Gastroesophageal sphincter (tissue), 4 donors: ENCODE measurements around the gene RNF146. TPM values are rescaled to one million over a fixed set of nuclear protein-coding genes. Genes with fewer than 3 reads are reported as not detected.

Experiments used
- ATAC-seq: fragments of 150-250 bp; one replicate; pipeline ENCODE4 v1.9.1; 2016; ENCODE audit warnings: mild to moderate bottlenecking, moderate library complexity
- H3K27ac ChIP-seq, 4 donors: fragments of 200-600 bp; sonication (generic) in 3 of 4; 1 replicate in 3 of 4; 2 replicates in 1 of 4; pipeline ENCODE4 v1.5.1; 2016 to 2019
- H3K27me3 ChIP-seq: fragments of 200-600 bp; sonication (generic); one replicate; pipeline ENCODE4 v1.5.1; 2019
- H3K36me3 ChIP-seq, 2 donors: fragments of 200-600 bp; sonication (generic); one replicate each; pipeline ENCODE4 v1.5.1; 2019; ENCODE audit warnings: control low read depth in 1 of 2
- H3K4me1 ChIP-seq, 3 donors: fragments of 200-600 bp; sonication (generic); 1 replicate in 2 of 3; 2 replicates in 1 of 3; pipeline ENCODE4 v1.5.1; 2016 to 2019; ENCODE audit warnings: control low read depth in 2 of 3
- H3K4me3 ChIP-seq, 2 donors: fragments of 200-600 bp; sonication (generic); one replicate each; pipeline ENCODE4 v1.5.1; 2019; ENCODE audit warnings: mild to moderate bottlenecking in 1 of 2, moderate library complexity in 1 of 2
- H3K9me3 ChIP-seq, 3 donors: fragments of 200-600 bp; sonication (generic); one replicate each; pipeline ENCODE4 v1.5.1; 2017 to 2019; ENCODE audit warnings: control low read depth in 2 of 3
- CTCF ChIP-seq, 4 experiments: fragments of 200-600 bp in 2 of 4; fragments of 450-650 bp in 2 of 4; sonication (generic) in 1 of 4; IDR thresholded peaks; one replicate each; pipeline ENCODE4 v1.5.1; 2017 to 2019; ENCODE audit warnings: antibody characterized with exemption in 4 of 4, mild to moderate bottlenecking in 2 of 4, moderate library complexity in 2 of 4
- EP300 ChIP-seq: sonication (generic); formaldehyde crosslinking; IDR thresholded peaks from one replicate; pipeline ENCODE4 v1.6.1; 2017; ENCODE audit warnings: antibody characterized with exemption, mild to moderate bottlenecking
- POLR2A ChIP-seq, 2 donors: fragments of 450-650 bp; IDR thresholded peaks; one replicate each; pipeline ENCODE4 v1.6.1; 2017; ENCODE audit warnings: antibody characterized with exemption in 2 of 2, mild to moderate bottlenecking in 2 of 2, moderate library complexity in 1 of 2
- POLR2AphosphoS5 ChIP-seq: sonication (generic); formaldehyde crosslinking; IDR thresholded peaks from one replicate; pipeline ENCODE4 v1.6.1; 2017; ENCODE audit warnings: antibody characterized with exemption
- WGBS, 2 donors: methylation state at CpG; one replicate each; pipeline ENCODE4 v1.1.5; 2018; ENCODE audit warnings: low coverage in 1 of 2; 5-methylcytosine and 5-hydroxymethylcytosine counted together
- total RNA-seq, 4 donors: library from RNA; depleted of rRNA; stranded (reverse); fragments of >200 nt; gene quantifications; one replicate each; pipeline ENCODE4 v1.1.0, GENCODE V29; 2016

Gene RNF146
- total RNA-seq, 4 donors from 2014 or later: 53.4 to 88.9 (median 65.8) TPM

GRCh38 chr6:127297502-127298070 is 30.9 kb downstream of the RNF146 start:
- no peak for TF ChIP-seq EP300
- TF ChIP-seq POLR2AphosphoS5: no peak
- TF ChIP-seq POLR2A (IDR thresholded peaks at IDR 0.05): no peak
- TF ChIP-seq CTCF (IDR thresholded peaks at IDR 0.05): no peak
- H3K9me3 ChIP-seq: no peaks in the 10 kb centered on the region
- no peak overlapping the region for H3K27ac ChIP-seq
- peaks cover 6 to 31% (median 6%) of the 10 kb centered on the region in 3 donors for H3K4me1 ChIP-seq
- no peak for ATAC-seq
- 83 to 95% methylated on average over 2 to 3 of the region's 4 CpGs for WGBS, 2 donors
- H3K4me3 ChIP-seq: no peak overlapping the region
- H3K36me3 ChIP-seq: peaks cover 0 to 5% of the 10 kb centered on the region in 2 donors
- no peaks in the 10 kb centered on the region for H3K27me3 ChIP-seq

GRCh38 chr6:127298475-127298874 is 31.8 kb downstream of the RNF146 start:
- 58 to 80% methylated on average over 2 of the region's 2 CpGs for WGBS, 2 donors
- Histone ChIP-seq H3K4me3 (no peak overlapping the region), H3K27ac (no peak overlapping the region), H3K4me1 (peaks cover 6 to 40% (median 6%) of the 10 kb centered on the region in 3 donors), H3K36me3 (peaks cover 0 to 5% of the 10 kb centered on the region in 2 donors), H3K9me3 (no peaks in the 10 kb centered on the region), H3K27me3 (no peaks in the 10 kb centered on the region)
- no peak for TF ChIP-seq POLR2AphosphoS5
- no peak for TF ChIP-seq POLR2A (IDR thresholded peaks at IDR 0.05)
- no peak for TF ChIP-seq EP300
- TF ChIP-seq CTCF (IDR thresholded peaks at IDR 0.05): no peak
- no peak for ATAC-seq

GRCh38 chr6:127299522-127300240 is 33.0 kb downstream of the RNF146 start:
- Histone ChIP-seq H3K9me3 (no peaks in the 10 kb centered on the region), H3K27me3 (no peaks in the 10 kb centered on the region), H3K36me3 (peaks cover 0 to 5% of the 10 kb centered on the region in 2 donors), H3K27ac (peak overlapping the region in 2 of 4 donors; percentile 21 to 26), H3K4me3 (no peak overlapping the region), H3K4me1 (peaks cover 6 to 43% (median 6%) of the 10 kb centered on the region in 3 donors)
- TF ChIP-seq POLR2AphosphoS5: no peak
- no peak for TF ChIP-seq CTCF (IDR thresholded peaks at IDR 0.05)
- TF ChIP-seq EP300: no peak
- TF ChIP-seq POLR2A (IDR thresholded peaks at IDR 0.05): no peak
- WGBS, 2 donors: 69 to 71% methylated on average over 4 of the region's 4 CpGs
- ATAC-seq: no peak

- no peak for TF ChIP-seq CTCF (IDR thresholded peaks at IDR 0.05)
- TF ChIP-seq EP300: no peak
- TF ChIP-seq POLR2AphosphoS5: no peak
- no peak for TF ChIP-seq POLR2A (IDR thresholded peaks at IDR 0.05)
- peak overlapping the region in 3 of 4 donors; percentile 0 to 26 (median 21) for H3K27ac ChIP-seq
- peaks cover 0 to 5% of the 10 kb centered on the region in 2 donors for H3K36me3 ChIP-seq
- ATAC-seq: peak; percentile 43
- H3K9me3 ChIP-seq: no peaks in the 10 kb centered on the region
- H3K4me3 ChIP-seq: no peak overlapping the region
- H3K4me1 ChIP-seq: peaks cover 6 to 43% (median 6%) of the 10 kb centered on the region in 3 donors
- no peaks in the 10 kb centered on the region for H3K27me3 ChIP-seq
Measured at GRCh38 chr6:127300411-127300810, 33.7 kb downstream of the RNF146 start.
